ENCODE data around the gene FNDC3B.

The FNDC3B gene

GRCh38 chr3:172444821-172445220, 405.4 kb downstream of the FNDC3B start:
- no peak for TF ChIP-seq ZFX (IDR thresholded peaks at IDR 0.05; ENCODE audit: borderline replicate concordance)
- no peak for TF ChIP-seq CTCF (IDR thresholded peaks at IDR 0.05)

GRCh38 chr3:172446198-172446597, 406.8 kb downstream of the FNDC3B start:
- no peak overlapping the region for H3K27ac ChIP-seq
- no peak for TF ChIP-seq ZFX (IDR thresholded peaks at IDR 0.05; ENCODE audit: borderline replicate concordance)
- no peak for TF ChIP-seq CTCF (IDR thresholded peaks at IDR 0.05)

More at GRCh38 chr3:172444821-172445220, 405.4 kb downstream of the FNDC3B start:
- H3K27ac ChIP-seq, result no peak overlapping the region

- no peak within 1 kb of the TSS for H3K27ac ChIP-seq
- TF ChIP-seq CTCF (IDR thresholded peaks at IDR 0.05) (no peak), ZFX (IDR thresholded peaks at IDR 0.05; ENCODE audit: borderline replicate concordance) (no peak)
Measured at GRCh38 chr3:172447611-172448579, 408.5 kb downstream of the FNDC3B start, which contains the start of gene GHSR. GHSR (minus strand) TSS chr3:172448456; CDS start chr3:172448413, 43 bp downstream.

- TF ChIP-seq CTCF (IDR thresholded peaks at IDR 0.05) (no peak), ZFX (IDR thresholded peaks at IDR 0.05; ENCODE audit: borderline replicate concordance) (no peak)
- no peak overlapping the region for H3K27ac ChIP-seq
Measured at GRCh38 chr3:172448661-172449465, 409.5 kb downstream of the FNDC3B start.

- H3K27ac ChIP-seq, result no peak overlapping the region
- no peak for TF ChIP-seq ZFX (IDR thresholded peaks at IDR 0.05; ENCODE audit: borderline replicate concordance)
- TF ChIP-seq CTCF (IDR thresholded peaks at IDR 0.05), result peak; percentile 16; the same call in 1 of the 2 replicates
Measured at GRCh38 chr3:172449466-172450149, 410.2 kb downstream of the FNDC3B start.
